ENCODE measurements around the gene POLR2J3.
"Not testable (repeated sequence)": the region's sequence is repeated elsewhere in the genome, so short reads cannot be mapped to it uniquely, and the experiment has no call there.

DNA sequence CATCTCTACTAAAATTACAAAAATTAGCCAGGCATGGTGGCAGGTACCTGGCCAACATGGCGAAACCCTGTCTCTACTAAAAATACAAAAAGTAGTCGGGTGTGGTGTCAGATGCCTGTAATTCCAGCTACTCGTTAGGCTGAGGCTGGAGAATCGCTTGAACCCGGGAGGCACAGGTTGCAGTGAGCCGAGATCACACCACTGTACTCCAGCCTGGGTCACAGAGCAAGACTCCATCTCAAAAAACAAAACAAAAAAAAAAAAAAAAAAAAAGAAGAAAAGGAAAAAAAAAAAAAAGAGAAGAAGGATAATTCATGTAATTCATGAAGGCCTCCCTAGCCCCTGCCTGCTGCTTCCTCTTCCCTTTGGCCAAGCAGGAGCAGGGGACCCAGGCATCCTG lies 31.8 kb downstream of the POLR2J3 start:
- TF ChIP-seq, protein P1, sequence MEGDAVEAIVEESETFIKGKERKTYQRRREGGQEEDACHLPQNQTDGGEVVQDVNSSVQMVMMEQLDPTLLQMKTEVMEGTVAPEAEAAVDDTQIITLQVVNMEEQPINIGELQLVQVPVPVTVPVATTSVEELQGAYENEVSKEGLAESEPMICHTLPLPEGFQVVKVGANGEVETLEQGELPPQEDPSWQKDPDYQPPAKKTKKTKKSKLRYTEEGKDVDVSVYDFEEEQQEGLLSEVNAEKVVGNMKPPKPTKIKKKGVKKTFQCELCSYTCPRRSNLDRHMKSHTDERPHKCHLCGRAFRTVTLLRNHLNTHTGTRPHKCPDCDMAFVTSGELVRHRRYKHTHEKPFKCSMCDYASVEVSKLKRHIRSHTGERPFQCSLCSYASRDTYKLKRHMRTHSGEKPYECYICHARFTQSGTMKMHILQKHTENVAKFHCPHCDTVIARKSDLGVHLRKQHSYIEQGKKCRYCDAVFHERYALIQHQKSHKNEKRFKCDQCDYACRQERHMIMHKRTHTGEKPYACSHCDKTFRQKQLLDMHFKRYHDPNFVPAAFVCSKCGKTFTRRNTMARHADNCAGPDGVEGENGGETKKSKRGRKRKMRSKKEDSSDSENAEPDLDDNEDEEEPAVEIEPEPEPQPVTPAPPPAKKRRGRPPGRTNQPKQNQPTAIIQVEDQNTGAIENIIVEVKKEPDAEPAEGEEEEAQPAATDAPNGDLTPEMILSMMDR (conservative IDR thresholded peaks at IDR 0.05; ENCODE audit: low read depth, low read length) = not testable (repeated sequence)
- not testable (repeated sequence) for TF ChIP-seq EZH2phosphoT487 (IDR thresholded peaks at IDR 0.05; ENCODE audit: borderline replicate concordance, low read length)
